NOMO-1 (cell line): ENCODE data around the gene NTN5.
"Not testable (repeated sequence)": the region's sequence is repeated elsewhere in the genome, so short reads cannot be mapped to it uniquely, and the experiment has no call there.

Source experiments
- DNase-seq, 2 experiments: peaks; one replicate each; lab custom pipeline; 2025; ENCODE audit not compliant: unreplicated experiment in 2 of 2; lab: John Stamatoyannopoulos, UW

Gene NTN5

DNA sequence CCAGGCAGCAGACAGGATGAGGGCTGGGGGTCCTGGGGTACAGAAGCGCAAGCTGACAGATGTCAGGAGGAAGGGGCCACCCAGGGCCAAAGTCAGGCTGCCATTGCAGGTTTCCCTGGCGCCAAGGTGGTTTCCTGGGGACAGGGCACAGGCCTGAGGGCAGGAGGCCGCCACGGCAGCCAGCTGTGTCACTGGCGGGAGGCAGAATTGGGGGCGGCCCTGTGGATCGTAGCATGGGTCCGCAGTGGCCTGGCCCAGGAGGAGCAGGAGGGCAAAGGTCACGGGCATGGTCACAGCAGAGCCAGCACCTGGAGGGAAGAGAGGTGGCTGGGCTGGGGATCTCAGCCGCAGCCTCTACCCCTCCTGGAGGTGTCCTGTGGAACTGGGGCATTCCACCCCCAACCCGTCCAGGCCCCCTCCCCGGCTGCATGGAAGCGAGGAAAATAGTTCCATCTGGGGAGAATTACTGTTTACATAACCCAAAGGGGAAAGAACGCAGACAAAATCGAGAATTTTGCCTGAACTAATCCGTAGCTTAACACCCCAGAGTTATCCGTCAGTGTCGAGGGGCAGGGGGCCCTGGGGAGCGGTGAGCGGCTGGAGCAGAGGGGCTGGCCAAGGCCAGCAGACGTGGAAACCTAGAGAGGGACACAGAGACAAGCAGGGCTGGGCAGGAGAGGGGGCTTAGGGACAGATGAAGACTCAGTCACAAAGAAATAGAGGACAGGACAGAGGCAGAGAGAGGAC lies 1.9 kb downstream of the NTN5 start:
- no peak for DNase-seq

DNA sequence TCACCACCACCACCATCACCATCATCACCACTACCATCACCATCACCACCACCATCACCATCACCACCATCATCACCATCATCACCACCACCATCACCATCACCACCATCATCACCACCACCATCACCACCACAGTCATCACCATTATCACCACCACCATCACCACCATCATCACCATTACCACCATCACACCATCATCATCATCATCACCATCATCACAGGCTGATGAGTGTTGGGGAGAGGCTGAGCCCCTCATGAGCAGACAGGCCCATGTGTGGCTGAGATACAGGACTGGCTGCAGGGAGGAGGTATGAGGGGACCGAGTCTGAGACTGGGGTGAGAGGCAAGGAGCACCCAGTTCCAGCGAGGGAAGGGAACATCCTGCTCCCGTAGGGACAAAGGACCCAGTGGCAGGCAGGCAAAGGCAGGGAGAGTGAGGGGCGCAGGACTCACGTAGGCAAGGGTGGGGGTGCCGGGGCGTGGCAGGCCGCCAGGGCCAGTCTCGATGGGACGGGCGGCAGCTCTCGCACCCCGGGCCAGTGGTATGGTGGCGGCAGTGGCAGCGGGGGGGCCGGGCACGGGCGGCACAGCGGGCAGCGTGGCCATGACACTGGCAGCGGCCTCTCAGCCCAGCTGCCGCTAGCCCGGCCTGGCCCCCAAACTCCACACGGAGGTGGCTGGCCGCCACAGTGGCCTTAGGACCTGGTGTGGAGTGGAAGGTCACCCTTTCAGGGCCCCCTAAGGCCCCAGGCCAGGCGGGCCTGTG lies 2.7 kb downstream of the NTN5 start:
- no peak for DNase-seq

DNA sequence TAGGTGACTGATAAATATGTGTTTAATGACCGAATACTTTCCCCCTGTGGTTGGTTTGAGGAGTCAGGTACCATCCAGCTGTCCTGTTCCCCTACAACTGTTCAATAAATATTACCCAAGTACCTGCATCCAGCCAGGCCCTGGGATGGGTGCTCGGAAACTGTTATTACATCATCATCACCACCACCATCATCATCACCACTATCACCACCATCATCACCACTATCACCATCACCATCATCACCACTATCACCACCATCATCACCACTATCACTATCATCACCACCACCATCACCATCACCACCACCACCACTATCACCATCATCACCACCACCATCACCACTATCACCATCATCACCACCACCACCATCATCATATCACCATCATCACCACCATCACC lies 4.1 kb downstream of the NTN5 start:
- no peak for DNase-seq

DNA sequence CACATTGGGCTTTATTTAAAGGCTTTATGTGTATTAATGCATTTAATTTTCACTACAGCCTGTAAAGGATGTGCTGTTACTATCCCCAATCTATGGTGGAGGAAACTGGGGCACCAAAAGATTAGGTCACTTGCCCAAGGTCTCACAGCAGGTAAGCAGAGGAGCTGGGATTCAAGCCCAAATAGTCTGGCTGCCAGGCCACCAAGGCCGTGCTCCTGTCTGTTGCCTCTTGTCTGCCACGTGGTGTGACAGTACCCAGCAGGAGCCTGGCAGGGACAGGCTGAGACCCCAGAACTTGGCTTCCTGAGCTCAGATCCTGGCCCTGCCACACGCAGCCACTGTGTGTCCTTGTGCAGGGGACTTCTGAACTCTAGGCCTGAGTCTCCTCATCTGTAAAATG lies 4.5 kb downstream of the NTN5 start:
- no peak for DNase-seq

DNA sequence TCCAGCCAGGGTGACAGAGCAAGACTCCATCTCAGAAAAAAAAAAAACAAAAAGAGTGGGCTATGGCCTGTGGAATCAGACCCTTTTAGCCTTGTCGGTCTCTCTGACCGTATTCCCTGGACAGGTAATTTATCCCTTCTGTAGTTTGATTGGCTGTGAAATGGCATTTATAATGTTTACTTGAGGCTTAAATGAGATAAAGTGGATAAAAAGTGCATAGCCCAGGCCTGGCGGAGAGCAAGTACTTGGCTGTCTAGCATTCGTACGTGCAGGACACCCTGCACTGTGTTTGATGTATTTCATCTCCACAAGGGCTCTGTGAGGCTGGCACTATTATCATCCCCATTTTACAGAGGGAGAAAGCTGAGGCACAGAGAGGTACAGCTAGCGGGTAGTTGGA lies 7.0 kb downstream of the NTN5 start:
- DNase-seq = no peak

DNA sequence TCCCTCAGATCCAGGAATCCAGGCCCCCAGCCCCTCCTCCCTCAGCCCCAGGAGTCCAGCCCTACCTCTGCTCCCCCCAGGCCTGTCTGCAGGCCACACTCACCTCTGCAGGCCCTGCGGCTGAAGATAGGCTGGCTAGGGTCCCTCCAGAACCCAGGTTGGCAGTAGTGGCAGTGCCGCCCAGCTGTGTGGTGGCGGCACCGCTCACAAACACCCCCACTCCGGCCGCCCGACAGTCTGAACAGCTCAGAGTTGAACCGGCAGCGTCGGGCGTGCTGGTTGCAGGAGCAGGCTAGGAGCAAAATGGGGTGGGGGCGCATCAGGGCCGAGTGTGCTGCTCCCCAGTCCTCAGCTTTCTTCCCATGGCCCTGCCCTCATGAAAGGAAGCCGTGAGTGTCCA lies 8.3 kb downstream of the NTN5 start:
- no peak for DNase-seq

DNA sequence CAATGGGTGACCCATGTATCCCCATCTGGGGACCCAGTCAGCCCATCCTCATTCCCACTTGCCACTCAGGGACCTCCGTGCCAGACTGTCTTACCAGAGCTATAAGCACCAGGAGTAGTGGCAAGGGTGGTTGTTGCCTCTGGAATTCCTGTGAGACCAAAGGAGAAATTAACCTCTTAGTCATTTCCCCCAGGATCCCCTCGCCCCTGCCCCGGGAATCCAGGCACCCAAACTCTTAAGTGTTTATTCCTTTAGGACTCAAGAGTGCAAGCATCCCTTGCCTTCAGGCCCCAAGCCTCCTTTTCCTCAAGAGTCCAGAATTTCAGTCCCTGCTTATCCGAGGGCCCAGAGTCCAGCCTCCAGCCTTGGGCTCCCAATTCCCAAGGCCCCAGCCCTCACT lies 9.2 kb downstream of the NTN5 start:
- no peak for DNase-seq

DNA sequence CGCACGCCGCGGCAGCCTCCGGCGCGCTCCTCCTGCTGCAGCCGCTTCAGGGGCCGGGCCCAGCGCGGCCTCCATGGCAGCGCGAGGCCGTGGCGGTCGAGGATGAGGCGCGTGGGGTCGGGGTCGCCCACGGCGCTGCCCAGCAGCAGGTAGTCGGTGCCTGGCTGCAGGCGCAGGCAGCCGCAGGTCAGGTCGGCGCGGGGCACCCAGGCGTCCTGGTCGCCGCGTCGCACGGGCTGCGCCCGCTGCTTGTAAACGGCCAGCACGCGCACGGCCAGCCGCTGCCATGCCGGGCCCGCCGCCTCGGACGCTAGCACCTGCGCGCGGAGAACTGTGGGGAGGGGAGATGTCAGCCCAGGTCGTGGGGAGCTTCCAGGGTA lies 11.1 kb downstream of the NTN5 start:
- no peak for DNase-seq

DNA sequence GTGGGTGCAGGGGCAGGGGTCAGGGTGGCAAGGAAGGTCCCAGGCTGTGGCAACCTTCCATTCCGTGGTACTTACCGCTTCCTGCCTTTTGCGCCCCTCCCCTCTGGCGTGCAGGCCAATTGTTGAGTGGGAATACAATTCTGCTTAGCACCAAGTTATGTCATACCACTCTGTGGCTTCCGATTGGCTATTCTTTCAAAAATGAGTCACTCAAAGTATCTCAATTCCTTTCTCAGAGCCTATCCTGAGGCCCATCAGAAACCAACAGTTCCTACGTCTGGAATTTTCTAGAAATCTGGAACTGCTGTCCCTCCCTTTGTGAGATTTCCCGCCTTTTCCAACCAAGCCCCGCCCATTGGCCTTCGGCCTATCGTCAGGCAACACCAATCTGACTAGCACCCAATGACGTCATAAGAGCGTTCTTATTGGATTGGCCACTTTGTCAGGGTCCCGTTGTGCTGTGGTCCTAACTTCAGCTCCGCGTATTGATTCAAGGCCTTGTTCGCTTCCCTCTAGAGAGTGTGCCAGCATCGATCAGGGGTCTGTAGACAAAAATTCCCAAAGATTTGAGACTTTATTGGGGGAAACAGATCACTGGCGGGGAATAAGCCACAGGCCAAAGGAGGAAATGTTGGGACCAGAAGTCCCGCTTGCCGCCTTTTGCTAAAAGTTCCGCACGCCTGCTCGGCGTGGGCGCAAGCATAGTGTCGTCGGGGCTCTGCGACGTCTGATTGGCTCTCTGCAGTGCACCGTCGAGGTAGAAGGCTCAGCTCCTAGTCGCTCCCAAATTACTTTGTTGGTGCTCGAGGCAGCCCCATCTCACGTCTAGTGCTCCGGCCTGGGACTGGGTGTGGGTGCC lies 11.7 kb downstream of the NTN5 start:
- peak; percentile 91 to 93 for DNase-seq

DNA sequence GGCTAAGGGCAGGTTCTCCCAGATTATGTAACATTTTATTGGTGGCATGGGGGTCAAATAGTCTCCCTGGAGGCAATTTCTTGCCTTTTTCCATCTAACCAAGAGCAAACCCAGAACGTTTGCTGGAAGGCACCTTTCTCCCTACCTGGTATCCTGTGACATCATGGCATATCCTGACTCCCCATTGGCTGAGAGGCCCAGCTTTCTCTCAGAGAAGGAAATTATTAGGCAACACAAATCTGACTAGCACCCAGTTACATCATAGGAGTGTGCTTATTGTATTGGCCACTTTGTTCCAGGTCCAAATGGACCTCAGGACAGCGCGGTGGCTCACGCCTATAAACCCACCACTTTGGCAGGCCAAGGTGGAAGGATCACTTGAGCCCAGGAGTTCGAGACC lies 13.0 kb downstream of the NTN5 start:
- DNase-seq = peak; percentile 15 to 29

DNA sequence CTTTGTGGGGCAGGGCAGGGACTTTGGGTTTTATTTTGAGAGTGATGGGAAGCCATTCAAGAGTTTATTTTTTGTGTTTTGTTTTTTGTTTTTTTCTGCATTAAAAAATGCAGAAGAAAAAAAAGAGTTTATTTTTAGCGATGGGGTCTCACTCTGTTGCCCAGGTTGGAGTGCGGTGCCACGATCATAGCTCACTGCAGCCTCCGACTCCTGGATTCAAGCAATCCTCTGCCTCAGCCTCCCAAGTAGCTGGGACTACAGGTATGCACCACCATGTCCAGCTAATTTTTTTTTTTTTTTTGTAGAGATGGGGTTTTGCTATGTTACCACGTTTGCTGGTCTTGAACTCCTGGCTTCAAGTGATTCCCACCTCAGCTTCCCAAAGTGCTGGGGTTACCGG lies 14.3 kb downstream of the NTN5 start:
- DNase-seq = no peak

DNA sequence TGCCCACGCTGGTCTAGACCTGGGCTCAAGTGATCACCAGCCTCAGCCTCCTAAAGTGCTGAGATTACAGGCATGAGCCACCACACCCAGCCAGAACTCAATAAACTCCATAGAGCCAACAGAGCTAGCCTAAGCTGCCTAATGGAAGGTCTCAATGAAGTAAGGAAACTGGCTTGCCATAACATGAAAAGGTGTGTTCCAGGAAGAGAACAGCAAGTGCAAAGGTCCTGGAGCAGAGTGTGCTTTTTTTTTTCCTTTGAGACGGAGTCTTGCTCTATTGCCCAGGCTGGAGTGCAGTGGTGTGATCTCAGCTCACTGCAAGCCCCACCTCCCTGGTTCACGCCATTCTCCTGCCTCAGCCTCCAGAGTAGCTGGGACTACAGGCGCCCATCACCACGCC lies 15.0 kb downstream of the NTN5 start:
- not testable (repeated sequence) for DNase-seq

DNA sequence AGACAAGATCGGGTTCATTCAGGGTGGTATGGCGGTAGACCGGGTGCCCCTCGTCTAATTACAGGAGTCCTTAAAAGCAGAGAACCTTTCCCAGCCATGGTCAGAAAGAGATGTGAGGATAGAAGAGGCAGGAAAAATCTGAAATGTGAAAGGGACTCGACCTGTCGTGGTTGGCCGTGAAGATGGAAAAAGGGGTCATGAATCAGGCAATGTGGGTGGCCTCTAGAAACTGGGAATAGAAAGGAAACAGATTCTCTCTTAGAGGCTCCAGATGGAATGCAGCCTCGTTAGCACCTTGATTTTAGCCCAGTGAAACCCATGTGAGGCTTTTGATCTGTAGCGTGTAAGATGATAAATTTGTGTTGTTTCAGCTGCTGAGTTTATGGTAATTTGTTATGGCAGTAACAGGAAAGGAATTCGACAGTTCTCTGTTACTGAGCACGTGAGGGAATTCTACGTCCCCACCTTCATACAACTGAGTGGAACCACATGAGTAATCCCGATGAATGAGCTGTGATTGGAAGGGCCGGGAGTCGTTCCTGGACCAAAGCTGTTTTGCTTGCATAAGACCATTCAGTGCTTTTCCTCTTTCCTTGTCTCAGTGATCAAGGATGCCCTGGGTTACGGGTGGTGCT lies 15.9 kb downstream of the NTN5 start:
- no peak for DNase-seq

DNA sequence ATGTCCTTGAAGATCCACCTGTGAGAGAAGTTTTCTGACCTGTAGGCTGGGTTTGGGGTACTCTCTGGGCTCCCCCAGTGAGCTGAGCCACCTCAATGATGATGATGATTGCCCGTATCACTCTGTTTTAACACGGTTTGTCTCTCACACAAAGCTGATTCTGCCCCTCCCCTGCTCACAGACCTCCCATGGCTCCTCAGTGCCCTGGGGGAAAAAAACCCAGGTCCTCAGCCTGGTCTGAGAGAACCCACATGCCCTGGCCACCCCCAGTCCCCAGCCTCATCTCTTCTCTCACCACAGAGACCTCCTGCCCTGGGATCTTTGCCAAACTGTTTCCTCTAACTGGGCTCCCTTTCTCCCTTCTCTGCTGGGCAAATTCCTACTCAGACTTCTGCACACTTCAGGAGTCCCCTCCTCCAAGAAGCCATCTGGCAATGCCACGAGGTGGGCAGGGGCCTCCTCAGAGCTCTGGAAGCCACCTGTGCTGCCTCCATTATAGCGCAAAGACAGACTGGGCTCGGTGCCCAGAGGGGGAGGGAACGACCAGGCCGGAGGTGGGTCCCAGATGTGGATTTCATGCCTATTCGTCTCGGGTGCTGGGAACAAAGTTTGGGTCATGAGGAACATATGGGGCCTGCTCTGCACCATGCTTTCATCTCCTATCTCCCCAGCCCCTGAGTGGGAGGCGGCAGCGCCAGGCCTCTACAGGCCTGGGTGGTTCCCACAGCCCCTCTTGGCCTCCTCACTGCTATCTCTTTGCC lies 18.3 kb downstream of the NTN5 start:
- no peak for DNase-seq

DNA sequence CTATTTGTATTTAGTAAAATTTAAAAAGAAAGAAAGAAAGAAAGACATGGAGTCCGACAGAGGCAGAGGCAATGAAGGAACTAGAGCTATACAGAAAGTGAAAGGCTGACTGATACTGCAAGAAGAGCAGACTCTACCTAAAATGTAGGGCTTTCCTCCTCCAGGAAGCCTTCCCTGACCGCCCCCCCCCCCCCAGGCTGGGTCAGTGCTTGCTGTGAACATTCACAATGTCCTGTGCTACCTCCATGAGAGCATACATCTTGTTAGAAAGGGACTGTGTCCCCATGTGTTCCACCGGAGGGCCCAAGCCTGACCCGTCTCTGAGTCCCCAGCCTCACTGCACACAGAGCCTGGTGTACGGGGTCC lies 21.2 kb downstream of the NTN5 start:
- DNase-seq = no peak

DNA sequence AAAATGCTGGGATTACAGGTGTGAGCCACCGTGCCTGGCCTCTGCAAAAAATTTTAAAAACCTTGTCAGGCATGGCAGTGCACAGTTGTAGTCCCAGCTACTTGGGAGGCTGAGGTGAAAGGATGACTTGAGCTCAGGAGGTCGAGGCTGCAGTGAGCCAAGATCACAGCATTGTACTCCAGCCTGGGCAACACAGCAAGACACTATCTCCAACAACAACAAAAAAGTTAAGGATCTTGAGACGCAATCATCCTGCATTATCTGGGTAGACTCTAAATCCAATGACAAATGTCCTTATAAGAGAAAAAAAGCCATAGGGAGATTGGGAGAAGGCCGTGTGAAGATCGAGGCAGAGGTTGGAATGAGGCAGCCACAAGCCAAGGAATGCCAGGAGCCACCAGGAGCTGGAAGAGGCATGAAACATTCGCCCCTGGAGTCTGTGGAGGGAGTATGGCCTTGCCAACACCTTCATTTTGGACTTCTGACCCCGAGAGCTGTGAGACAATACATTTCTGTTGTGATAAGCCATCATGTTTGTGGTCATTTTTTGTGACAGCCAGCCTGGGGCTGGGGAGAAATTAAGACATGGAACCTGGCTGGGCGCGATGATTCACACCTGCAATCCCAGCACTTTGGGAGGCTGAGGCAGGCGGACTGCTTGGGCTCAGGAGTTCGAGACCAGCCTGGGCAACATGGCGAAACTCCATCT lies 21.7 kb downstream of the NTN5 start:
- DNase-seq = no peak

DNA sequence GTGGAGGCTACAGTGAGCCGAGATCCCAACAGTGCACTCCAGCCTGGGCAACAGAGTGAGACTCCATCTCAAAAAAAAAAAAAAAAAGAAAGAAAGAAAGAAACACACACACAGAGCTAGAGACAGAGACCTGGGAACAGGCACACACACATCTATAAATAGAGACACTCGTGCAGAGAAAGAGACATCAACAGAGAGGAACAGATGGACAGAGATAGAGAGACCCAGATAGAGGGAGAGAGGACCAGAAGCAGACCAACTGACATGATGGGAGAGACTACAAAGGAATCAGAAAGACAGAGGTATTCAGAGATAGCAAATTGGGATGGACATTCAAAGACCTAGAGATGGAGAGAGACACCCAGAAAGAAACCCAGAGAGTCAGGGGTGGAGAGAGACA lies 24.7 kb downstream of the NTN5 start:
- no peak for DNase-seq

DNA sequence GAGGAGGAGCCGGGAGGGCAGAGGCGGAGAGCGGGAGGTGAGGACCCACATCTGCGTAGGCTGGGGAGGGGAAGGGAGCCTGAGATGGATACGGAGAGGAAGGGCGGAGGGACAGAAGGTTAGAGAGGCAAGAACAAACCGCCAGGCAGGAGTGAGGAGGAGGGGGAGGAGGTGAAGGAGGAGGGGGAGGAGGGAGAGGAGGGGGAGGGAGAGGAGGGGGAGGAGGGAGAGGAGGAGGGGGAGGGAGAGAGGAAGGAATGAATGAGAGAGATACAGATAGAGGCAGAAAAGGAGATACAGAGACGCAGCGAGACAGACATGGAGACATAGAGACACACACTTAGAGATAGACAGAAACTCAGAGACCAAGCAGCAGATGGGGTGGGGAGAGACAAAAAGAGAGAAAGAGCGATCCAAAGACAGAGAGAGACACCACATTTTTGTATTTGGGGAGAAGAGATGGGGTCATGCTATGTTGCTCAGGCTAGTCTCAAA lies 26.0 kb downstream of the NTN5 start:
- no peak for DNase-seq

DNA sequence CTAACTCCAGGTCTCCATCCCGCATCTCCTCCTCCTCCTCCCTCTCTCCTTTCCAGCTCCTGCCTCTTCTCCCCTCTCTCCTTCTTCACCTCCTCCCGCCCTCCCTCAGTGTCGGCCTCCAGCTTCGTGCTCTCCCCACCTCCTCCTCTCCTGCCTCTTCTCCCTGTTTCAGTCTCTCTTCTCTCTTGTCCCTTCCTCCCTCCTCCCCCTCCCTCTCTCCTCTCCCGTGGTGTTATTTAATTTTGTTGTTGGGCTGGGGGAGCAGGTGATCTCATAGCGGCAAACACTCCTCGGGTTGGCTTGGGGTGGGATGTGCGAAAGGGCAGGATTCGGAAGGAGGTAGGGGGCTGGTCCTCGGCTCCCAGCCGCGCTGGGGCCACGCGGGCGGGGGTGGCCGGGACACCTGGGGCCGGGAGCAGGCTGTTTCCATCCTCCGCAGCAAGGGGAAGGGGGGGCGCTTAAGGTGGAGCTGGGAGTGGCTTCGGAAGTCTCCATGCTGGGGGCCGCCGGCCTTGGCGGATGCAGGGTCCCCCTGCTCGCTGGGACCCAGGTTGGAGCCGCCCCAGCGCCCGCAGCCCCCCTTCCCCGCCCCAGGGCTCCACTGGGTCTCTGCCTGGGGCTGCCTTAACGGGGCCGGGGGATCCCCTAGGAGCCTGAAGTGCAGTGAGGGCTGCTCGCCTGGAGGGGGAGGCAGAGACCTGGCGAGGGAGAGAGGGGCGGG lies 26.7 kb downstream of the NTN5 start, which contains the start of gene CA11:
Gene CA11, minus strand, starts transcription at position 187 of the 721 bp plus-strand sequence. CDS start 555 bp downstream, outside the sequence.
- DNase-seq = peak; percentile 77 to 85
